Neural progenitor cell (in vitro differentiated cells): Measurements from ENCODE around the gene TAF5. TPM values are rescaled to one million over a fixed set of nuclear protein-coding genes. Genes with fewer than 3 reads are reported as not detected.

ENCODE experiments used
- DNase-seq: peaks from one replicate; pipeline ENCODE4 v3.0.0-alpha.2; 2016; ENCODE audit warnings: low spot score
- H2AFZ ChIP-seq: fragments of 200-600 bp; sonication (generic); replicated peaks from 2 replicates; pipeline ENCODE4 v1.6.1; 2016; ENCODE audit warnings: antibody characterized with exemption
- H3F3A ChIP-seq: fragments of 200-600 bp; sonication (generic); 2 replicates; pipeline ENCODE4 v1.6.1; 2016; ENCODE audit warnings: antibody characterized with exemption, low read depth
- H3K27ac ChIP-seq: fragments of 200-600 bp; sonication (generic); 2 replicates; pipeline ENCODE4 v1.5.1; 2016; ENCODE audit warnings: mild to moderate bottlenecking
- H3K27me3 ChIP-seq: fragments of 200-600 bp; sonication (generic); 2 replicates; pipeline ENCODE4 v1.6.1; 2016; ENCODE audit warnings: mild to moderate bottlenecking, moderate library complexity
- H3K36me3 ChIP-seq: fragments of 200-600 bp; sonication (generic); 2 replicates; pipeline ENCODE4 v1.5.1; 2016
- H3K4me1 ChIP-seq: fragments of 200-600 bp; sonication (generic); 2 replicates; pipeline ENCODE4 v1.6.1; 2016; ENCODE audit warnings: mixed run types
- H3K4me2 ChIP-seq: fragments of 200-600 bp; sonication (generic); 2 replicates; pipeline ENCODE4 v1.6.1; 2016
- H3K4me3 ChIP-seq: fragments of 200-600 bp; sonication (generic); 2 replicates; pipeline ENCODE4 v1.5.1; 2016
- H3K79me2 ChIP-seq: fragments of 200-600 bp; sonication (generic); 2 replicates; pipeline ENCODE4 v1.6.1; 2016; ENCODE audit warnings: low read depth
- H3K9ac ChIP-seq: fragments of 200-600 bp; sonication (generic); 2 replicates; pipeline ENCODE4 v1.6.1; 2016
- H3K9me3 ChIP-seq: fragments of 200-600 bp; sonication (generic); 2 replicates; pipeline ENCODE4 v1.5.1; 2016; ENCODE audit warnings: low read depth
- H4K20me1 ChIP-seq: fragments of 200-600 bp; sonication (generic); 2 replicates; pipeline ENCODE4 v1.6.1; 2016; ENCODE audit warnings: low read depth
- H3K27ac Mint-ChIP-seq: 3 replicates; pipeline ENCODE4 v1.8.0; 2021; ENCODE audit warnings: mixed read lengths
- H3K27me3 Mint-ChIP-seq: 2 replicates; pipeline ENCODE4 v1.8.0; 2022; ENCODE audit warnings: low read depth, mild to moderate bottlenecking, inconsistent platforms, moderate library complexity, mixed read lengths; ENCODE audit not compliant: insufficient read depth
- H3K36me3 Mint-ChIP-seq: 3 replicates; pipeline ENCODE4 v1.8.0; 2021; ENCODE audit warnings: mixed read lengths
- H3K4me1 Mint-ChIP-seq: 3 replicates; pipeline ENCODE4 v1.8.0; 2021; ENCODE audit warnings: mixed read lengths
- H3K4me3 Mint-ChIP-seq: 3 replicates; pipeline ENCODE4 v1.8.0; 2021; ENCODE audit warnings: mild to moderate bottlenecking, moderate library complexity, mixed read lengths
- H3K9me3 Mint-ChIP-seq: 3 replicates; pipeline ENCODE4 v1.8.0; 2020; ENCODE audit warnings: mixed read lengths
- EZH2 ChIP-seq: fragments of 200-600 bp; sonication (generic); IDR thresholded peaks from 2 replicates; pipeline ENCODE4 v1.6.1; 2017; ENCODE audit warnings: antibody characterized with exemption, mild to moderate bottlenecking, moderate library complexity
- EZH2phosphoT487 ChIP-seq: fragments of 200-600 bp; sonication (generic); IDR thresholded peaks from 2 replicates; pipeline ENCODE4 v1.6.1; 2017; ENCODE audit warnings: antibody characterized with exemption
- microRNA counts: library from miRNA; unstranded; fragments of <30 nt; microRNA quantifications from one replicate; lab custom pipeline; 2016
- microRNA-seq: library from miRNA; unstranded; fragments of <30 nt; microRNA quantifications from one replicate; pipeline ENCODE4, GENCODE V29; 2016
- total RNA-seq: library from RNA; depleted of rRNA; stranded (reverse); fragments of >200 nt; gene quantifications from 2 replicates; pipeline ENCODE4 v1.2.3, GENCODE V29; 2015; ENCODE audit warnings: low replicate concordance
- TF ChIP-seq, protein P1 (sequence below): fragments of 200-600 bp; sonication (generic); IDR thresholded peaks from 2 replicates; pipeline ENCODE4 v1.5.1; 2017; ENCODE audit warnings: antibody characterized with exemption, mild to moderate bottlenecking

TAF5 gene
- total RNA-seq, 1 donor from 2014 or later = 22.7 TPM

DNA sequence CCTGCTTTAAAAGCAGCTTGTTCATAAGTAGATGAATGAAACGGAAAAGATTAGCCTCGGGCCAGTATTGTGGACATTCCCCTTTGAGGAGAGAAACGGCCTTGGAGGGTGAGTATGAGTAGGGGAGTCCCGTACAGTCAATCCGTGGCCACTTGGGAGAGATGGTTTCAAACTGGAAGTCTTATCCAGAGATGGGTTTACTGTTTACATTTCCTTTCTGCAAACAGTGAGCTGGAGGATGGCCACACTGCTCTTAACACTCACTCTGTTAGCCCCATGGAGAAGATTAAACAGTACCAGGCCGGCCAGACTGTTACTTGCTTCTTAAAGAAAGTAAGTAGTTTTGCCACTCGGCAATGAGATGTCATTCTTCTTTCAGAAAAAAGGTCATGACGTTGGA lies 64.1 kb downstream of the TAF5 start:
- H3K27me3 Mint-ChIP-seq = peaks cover 2% of the 10 kb centered on the region

DNA sequence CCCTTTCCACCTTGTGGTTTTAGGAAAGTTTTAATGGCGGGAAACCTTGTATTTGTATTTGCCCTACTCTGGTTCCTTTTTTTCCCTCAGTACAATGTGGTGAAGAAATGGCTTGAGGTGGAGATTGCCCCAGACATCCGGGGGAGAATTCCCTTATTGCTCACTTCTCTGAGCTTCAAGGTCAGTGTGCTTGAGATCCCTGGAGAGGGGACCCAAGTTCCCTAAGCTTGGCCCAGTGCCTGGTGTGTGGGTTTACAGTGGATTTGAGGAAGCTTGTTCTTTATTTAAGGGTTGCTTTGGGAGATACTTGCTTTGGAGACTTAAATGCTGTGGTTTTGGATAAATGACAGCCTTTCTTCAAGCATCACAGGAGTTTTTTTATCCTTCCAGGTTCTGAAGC lies 66.1 kb downstream of the TAF5 start:
- Mint-ChIP-seq H3K4me3 (no peak overlapping the region), H3K27ac (no peak overlapping the region), H3K27me3 (peaks cover 2% of the 10 kb centered on the region), H3K9me3 (no peaks in the 10 kb centered on the region), H3K4me1 (no peaks in the 10 kb centered on the region), H3K36me3 (peaks cover 36% of the 10 kb centered on the region)
- H3K4me1 ChIP-seq = no peaks in the 10 kb centered on the region
- peaks cover 12% of the 10 kb centered on the region for H3K36me3 ChIP-seq
- H3K9me3 ChIP-seq = no peaks in the 10 kb centered on the region
- no peak overlapping the region for H3K9ac ChIP-seq
- DNase-seq = no peak
- H3K27me3 ChIP-seq = no peaks in the 10 kb centered on the region
- no peak overlapping the region for H2AFZ ChIP-seq
- H3K4me3 ChIP-seq = no peak overlapping the region
- H3K4me2 ChIP-seq = no peak overlapping the region
- no peaks in the 10 kb centered on the region for H3K79me2 ChIP-seq
- TF ChIP-seq EZH2phosphoT487 = no peak
- no peak for TF ChIP-seq EZH2
- TF ChIP-seq, protein P1, sequence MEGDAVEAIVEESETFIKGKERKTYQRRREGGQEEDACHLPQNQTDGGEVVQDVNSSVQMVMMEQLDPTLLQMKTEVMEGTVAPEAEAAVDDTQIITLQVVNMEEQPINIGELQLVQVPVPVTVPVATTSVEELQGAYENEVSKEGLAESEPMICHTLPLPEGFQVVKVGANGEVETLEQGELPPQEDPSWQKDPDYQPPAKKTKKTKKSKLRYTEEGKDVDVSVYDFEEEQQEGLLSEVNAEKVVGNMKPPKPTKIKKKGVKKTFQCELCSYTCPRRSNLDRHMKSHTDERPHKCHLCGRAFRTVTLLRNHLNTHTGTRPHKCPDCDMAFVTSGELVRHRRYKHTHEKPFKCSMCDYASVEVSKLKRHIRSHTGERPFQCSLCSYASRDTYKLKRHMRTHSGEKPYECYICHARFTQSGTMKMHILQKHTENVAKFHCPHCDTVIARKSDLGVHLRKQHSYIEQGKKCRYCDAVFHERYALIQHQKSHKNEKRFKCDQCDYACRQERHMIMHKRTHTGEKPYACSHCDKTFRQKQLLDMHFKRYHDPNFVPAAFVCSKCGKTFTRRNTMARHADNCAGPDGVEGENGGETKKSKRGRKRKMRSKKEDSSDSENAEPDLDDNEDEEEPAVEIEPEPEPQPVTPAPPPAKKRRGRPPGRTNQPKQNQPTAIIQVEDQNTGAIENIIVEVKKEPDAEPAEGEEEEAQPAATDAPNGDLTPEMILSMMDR = no peak
- H3K27ac ChIP-seq = no peak overlapping the region
- no peaks in the 10 kb centered on the region for H4K20me1 ChIP-seq
- H3F3A ChIP-seq = no peaks in the 10 kb centered on the region

More for the DNA sequence above, 64.1 kb downstream of the TAF5 start:
- Mint-ChIP-seq H3K4me3 (no peak overlapping the region), H3K36me3 (peaks cover 29% of the 10 kb centered on the region), H3K27ac (no peak overlapping the region), H3K4me1 (no peaks in the 10 kb centered on the region), H3K9me3 (no peaks in the 10 kb centered on the region)
- Histone ChIP-seq H3K36me3 (peaks cover 17% of the 10 kb centered on the region), H3K4me3 (no peak overlapping the region), H3K4me1 (no peaks in the 10 kb centered on the region), H3K27me3 (no peaks in the 10 kb centered on the region), H3K79me2 (no peaks in the 10 kb centered on the region), H2AFZ (no peak overlapping the region), H3K9me3 (no peaks in the 10 kb centered on the region), H4K20me1 (no peaks in the 10 kb centered on the region), H3K9ac (no peak overlapping the region), H3K27ac (no peak overlapping the region), H3F3A (no peaks in the 10 kb centered on the region), H3K4me2 (no peak overlapping the region)
- TF ChIP-seq EZH2phosphoT487 (no peak), EZH2 (no peak)
- TF ChIP-seq, protein P1 = no peak
- DNase-seq = no peak

MicroRNA genes within 50 kb of the gene (microRNA counts, 767-probe panel; counts per million panel counts)
- 460 counts per million, percentile 90 among the panel's probes with 10 or more counts for microRNA hsa-miR-1307-3p (lab: Ali Mortazavi, UCI)

Small RNA genes lying within 50 kb of the gene (microRNA-seq; reads per million reads assigned to microRNA genes)
- 693 reads per million, percentile 92 among the genes with 10 or more reads in this experiment for gene MIR1307

Other genes with a start within 250 kb of the TAF5 start
- 63.6 and 87.2 TPM in 2 replicates for gene NT5C2, start 174.7 kb upstream of the TAF5 start, total RNA-seq
- gene RPEL1, start 122.1 kb upstream of the TAF5 start, total RNA-seq = not detected in 2 replicates
- 9.7 and 9.8 TPM in 2 replicates for gene INA, start 90.8 kb upstream of the TAF5 start, total RNA-seq
- 22.5 and 28.8 TPM in 2 replicates for gene PCGF6, start 16.8 kb upstream of the TAF5 start, total RNA-seq
- 166 and 324 TPM in 2 replicates for gene ATP5MK, start 28.5 kb downstream of the TAF5 start, total RNA-seq
- 42.8 and 44.1 TPM in 2 replicates for gene PDCD11, start 28.6 kb downstream of the TAF5 start, total RNA-seq
- 2.1 TPM in 1 of 2 replicates, not detected in the other for gene CALHM2, start 84.4 kb downstream of the TAF5 start, total RNA-seq
- gene CALHM1, start 90.9 kb downstream of the TAF5 start, total RNA-seq = 0.06 TPM in 1 of 2 replicates, not detected in the other
- not detected in 2 replicates for gene CALHM3, start 111.3 kb downstream of the TAF5 start, total RNA-seq
- 0.06 and 1.5 TPM in 2 replicates for gene NEURL1, start 125.7 kb downstream of the TAF5 start, total RNA-seq